D721Med (cell line): ENCODE measurements around the gene CHST11.

Experiments
- DNase-seq: peaks from one replicate; pipeline ENCODE4 v3.0.0; 2011; ENCODE audit warnings: low spot score; ENCODE audit not compliant: insufficient read length
- FAIRE-seq: peaks from 2 replicates; lab custom pipeline; 2011; peaks lifted over from hg19 to GRCh38; lab: Jason Lieb, UNC
- CTCF ChIP-seq: IDR thresholded peaks from 2 replicates; pipeline ENCODE4 v1.5.1; 2012; ENCODE audit warnings: mild to moderate bottlenecking, control low read depth; ENCODE audit not compliant: insufficient read depth; ENCODE audit errors: missing control alignments

The CHST11 gene

DNA sequence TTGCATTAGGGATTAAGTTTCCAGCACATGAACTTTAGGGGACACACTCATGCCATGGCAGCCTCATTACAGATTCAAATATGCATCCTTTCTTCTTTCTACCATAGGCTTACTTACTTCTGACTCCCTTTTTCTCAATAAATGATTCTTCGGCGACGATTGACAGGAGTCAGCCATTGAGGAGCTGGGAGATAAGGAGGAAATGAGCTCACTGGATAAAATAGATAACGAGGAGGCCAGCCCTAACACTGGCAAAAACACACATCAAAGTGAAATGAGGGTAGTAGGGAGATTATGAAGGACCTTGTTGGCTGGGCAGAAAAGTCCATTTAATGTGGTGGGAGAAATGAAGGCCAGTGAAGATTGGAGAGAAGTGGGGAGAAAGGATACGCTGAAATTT is 329.1 kb downstream of the CHST11 start:
- no peak for DNase-seq
- FAIRE-seq, result no peak
- TF ChIP-seq CTCF, result no peak

DNA sequence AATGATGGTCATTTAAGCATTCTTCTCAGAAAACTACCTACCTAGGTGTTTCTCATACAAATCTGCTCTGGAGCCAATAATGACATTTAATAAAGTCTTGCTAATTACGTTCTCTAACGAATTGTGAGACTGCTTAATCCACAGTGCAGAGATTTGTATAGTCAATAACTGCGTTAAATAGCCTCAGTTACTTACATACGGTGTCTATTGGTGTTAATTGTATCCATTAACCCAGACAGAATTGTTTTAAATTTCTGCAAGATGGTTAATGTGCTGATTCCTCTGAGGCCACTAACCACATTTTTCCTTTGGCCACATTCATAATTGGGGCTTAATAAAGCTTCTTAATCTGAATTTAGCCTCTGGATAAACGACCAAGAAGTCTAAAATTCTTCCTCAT is 329.6 kb downstream of the CHST11 start:
- TF ChIP-seq CTCF, result no peak
- FAIRE-seq, result no peak

DNA sequence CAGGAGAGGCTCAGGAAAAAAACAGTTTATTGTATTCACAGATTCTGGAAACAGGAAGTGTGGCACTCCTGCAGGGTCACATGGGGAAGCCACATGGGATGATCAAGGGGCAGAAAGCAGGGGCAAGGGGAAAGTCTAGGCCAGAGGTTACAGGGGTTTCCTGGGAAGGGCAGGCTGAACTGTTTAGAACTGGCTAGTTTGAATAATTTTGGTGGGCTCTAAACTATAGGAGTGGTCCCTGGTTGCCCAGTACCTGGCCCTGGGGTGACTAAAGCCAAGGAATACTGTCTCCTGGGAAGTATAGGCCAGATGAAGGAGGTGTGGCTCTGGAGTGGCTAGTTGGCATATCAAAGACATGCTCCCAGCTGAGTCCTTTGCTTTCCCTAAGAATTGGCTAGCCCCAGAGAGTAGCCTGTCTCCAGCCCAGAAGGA is 332.1 kb downstream of the CHST11 start:
- DNase-seq (no peak), FAIRE-seq (no peak)
- no peak for TF ChIP-seq CTCF

More for the DNA sequence above, 329.6 kb downstream of the CHST11 start:
- DNase-seq, result no peak

- FAIRE-seq, result no peak
- DNase-seq, result no peak
- peak; percentile 44 for TF ChIP-seq CTCF
Measured at GRCh38 chr12:104790296-104791125, 333.8 kb downstream of the CHST11 start.

GRCh38 chr12:104792570-104792969 is 335.8 kb downstream of the CHST11 start:
- FAIRE-seq (no peak), DNase-seq (no peak)
- TF ChIP-seq CTCF, result no peak

DNA sequence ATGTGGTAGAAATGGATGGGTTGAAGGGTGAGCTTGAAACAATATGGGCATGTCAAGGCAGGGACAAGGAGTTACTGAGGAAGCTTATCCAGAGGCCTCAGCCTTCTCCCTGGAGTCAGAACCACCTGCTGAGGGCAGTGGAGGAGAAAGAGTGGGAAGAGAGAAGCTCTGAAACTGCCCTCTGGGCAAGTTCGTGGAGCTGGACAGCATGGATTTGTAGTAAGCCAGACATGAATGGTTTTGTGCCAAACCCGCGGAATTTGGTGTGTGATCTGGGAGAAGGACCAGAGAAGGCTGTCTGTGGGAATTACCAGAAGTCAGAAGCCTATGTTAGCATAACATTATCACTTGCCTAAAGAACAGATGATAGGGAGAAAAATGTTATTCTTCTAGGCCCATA is 336.5 kb downstream of the CHST11 start:
- FAIRE-seq, result no peak
- TF ChIP-seq CTCF, result no peak
- DNase-seq, result no peak

DNA sequence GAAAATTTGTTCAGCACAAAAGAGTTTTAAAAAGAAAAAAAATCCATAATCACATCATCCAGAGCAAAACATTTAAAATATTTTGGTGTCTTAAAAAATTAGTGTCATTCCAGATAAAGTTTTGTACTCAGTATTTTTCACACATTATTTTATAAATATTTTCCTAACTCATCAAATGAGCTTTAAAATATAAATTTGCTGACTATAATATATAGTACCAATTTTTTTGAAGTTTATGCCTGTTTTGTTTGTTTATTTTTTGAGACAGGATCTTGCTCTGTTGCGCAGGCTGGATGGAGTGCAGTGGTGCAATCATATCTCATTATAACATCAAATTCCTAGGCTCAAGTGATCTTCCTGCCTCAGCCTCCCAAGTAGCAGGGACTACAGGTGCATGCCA is 337.2 kb downstream of the CHST11 start:
- DNase-seq, result no peak
- FAIRE-seq, result no peak
- no peak for TF ChIP-seq CTCF
